H1 (cell line): ENCODE data around the gene CLIP4. TPM values are rescaled to one million over a fixed set of nuclear protein-coding genes. Genes with fewer than 3 reads are reported as not detected.

Experiments
- CTCF ChIA-PET: fragments of 300-600 bp; sonication (Branson Sonifier 250); formaldehyde crosslinking; loops from one replicate; lab custom pipeline; 2021; ENCODE audit not compliant: partially characterized antibody; lab: Charles Lee
- POLR2A ChIA-PET: fragments of 300-600 bp; sonication (Branson Sonifier 250); formaldehyde crosslinking; loops from one replicate; lab custom pipeline; 2021; ENCODE audit warnings: inconsistent platforms; ENCODE audit not compliant: partially characterized antibody; lab: Charles Lee
- DNase-seq, 2 experiments: peaks; one replicate each; pipeline versions ENCODE4 v3.0.0 to v3.0.0-alpha.2; 2010 to 2022; ENCODE audit warnings: low spot score in 2 of 2, low read depth in 1 of 2, mixed read lengths in 1 of 2
- FAIRE-seq: peaks from 2 replicates; lab custom pipeline; 2011; peaks lifted over from hg19 to GRCh38; lab: Jason Lieb, UNC
- H2AFZ ChIP-seq: 2 replicates; pipeline ENCODE4 v1.8.1; 2012; ENCODE audit warnings: low read length, inconsistent platforms
- H2AK5ac ChIP-seq: 2 replicates; pipeline ENCODE4 v1.6.1; 2013; ENCODE audit warnings: low read depth, low read length
- H2BK120ac ChIP-seq: replicated peaks from 2 replicates; pipeline ENCODE3; 2013; ENCODE audit warnings: low read depth, low read length, inconsistent platforms
- H2BK12ac ChIP-seq: 2 replicates; pipeline ENCODE4 v1.6.1; 2013; ENCODE audit warnings: low read depth, low read length
- H2BK15ac ChIP-seq: 2 replicates; pipeline ENCODE4 v1.6.1; 2013; ENCODE audit warnings: low read length
- H2BK20ac ChIP-seq: 2 replicates; pipeline ENCODE4 v1.6.1; 2013; ENCODE audit warnings: low read length
- H2BK5ac ChIP-seq: 2 replicates; pipeline ENCODE4 v1.6.1; 2013; ENCODE audit warnings: low read depth, low read length
- H3K14ac ChIP-seq: 2 replicates; pipeline ENCODE4 v1.6.1; 2013; ENCODE audit warnings: inconsistent platforms; ENCODE audit not compliant: insufficient read length
- H3K18ac ChIP-seq: 2 replicates; pipeline ENCODE4 v1.6.1; 2013; ENCODE audit warnings: low read length; ENCODE audit errors: extremely low read depth
- H3K23ac ChIP-seq: 2 replicates; pipeline ENCODE4 v1.6.1; 2013; ENCODE audit warnings: inconsistent platforms; ENCODE audit not compliant: insufficient read length
- H3K23me2 ChIP-seq: 2 replicates; pipeline ENCODE4 v1.6.1; 2013; ENCODE audit warnings: low read depth, low read length
- H3K27ac ChIP-seq: 2 replicates; pipeline ENCODE4 v1.6.1; 2011; ENCODE audit warnings: low read depth, low read length, inconsistent platforms
- H3K27me3 ChIP-seq, 4 experiments: replicated peaks in 1 of 4; 1 replicate in 1 of 4; 2 replicates in 3 of 4; pipeline versions ENCODE4 v1.6.1 to v1.8.1; 2011 to 2013; ENCODE audit warnings: low read length in 3 of 4, mild to moderate bottlenecking in 3 of 4, inconsistent platforms in 2 of 4, mixed read lengths in 2 of 4, moderate library complexity in 1 of 4; ENCODE audit not compliant: control insufficient read depth in 3 of 4, insufficient read depth in 3 of 4; ENCODE audit errors: extremely low read depth in 1 of 4
- H3K36me3 ChIP-seq, 4 experiments: 2 replicates each; pipeline versions ENCODE4 v1.6.1 to v1.8.1; 2011 to 2013; ENCODE audit warnings: mild to moderate bottlenecking in 4 of 4, low read length in 3 of 4, moderate library complexity in 2 of 4, control low read depth in 1 of 4, inconsistent platforms in 1 of 4; ENCODE audit not compliant: insufficient read depth in 4 of 4, control insufficient read depth in 2 of 4
- H3K4ac ChIP-seq: replicated peaks from 2 replicates; pipeline ENCODE3; 2013; ENCODE audit warnings: low read length, low read depth, mixed read lengths, inconsistent platforms; ENCODE audit not compliant: insufficient read length
- H3K4me1 ChIP-seq, 4 experiments: replicated peaks in 1 of 4; 1 replicate in 1 of 4; 2 replicates in 3 of 4; pipeline versions ENCODE4 v1.6.1 to v1.8.1; 2011 to 2013; ENCODE audit warnings: low read length in 3 of 4, inconsistent platforms in 2 of 4, mixed read lengths in 1 of 4; ENCODE audit not compliant: insufficient read depth in 4 of 4, control insufficient read depth in 3 of 4
- H3K4me2 ChIP-seq, 2 experiments: 2 replicates each; pipeline versions ENCODE4 v1.6.1 to v1.8.1; 2011 to 2013; ENCODE audit warnings: low read depth in 2 of 2, low read length in 2 of 2, control low read depth in 1 of 2, inconsistent platforms in 1 of 2, mild to moderate bottlenecking in 1 of 2; ENCODE audit not compliant: insufficient read depth in 1 of 2
- H3K4me3 ChIP-seq, 4 experiments: fragments of 200-600, 300-600 bp in 1 of 4; sonication (generic), shearing (Covaris generic), sonication (Bioruptor Twin) in 1 of 4; 2 replicates each; pipeline versions ENCODE4 v1.5.1 to v1.8.1; 2011 to 2016; ENCODE audit warnings: low read length in 4 of 4, low read depth in 3 of 4, control low read depth in 2 of 4, inconsistent platforms in 2 of 4, mild to moderate bottlenecking in 2 of 4, mixed read lengths in 1 of 4, moderate library complexity in 1 of 4; ENCODE audit not compliant: insufficient read depth in 2 of 4; ENCODE audit errors: extremely low read depth in 1 of 4
- H3K56ac ChIP-seq: replicated peaks from 2 replicates; pipeline ENCODE3; 2013; ENCODE audit warnings: low read depth, mild to moderate bottlenecking, mixed read lengths, low read length, inconsistent platforms; ENCODE audit not compliant: insufficient read length
- H3K79me1 ChIP-seq: 2 replicates; pipeline ENCODE4 v1.6.1; 2013; ENCODE audit warnings: low read depth, low read length, control low read depth
- H3K79me2 ChIP-seq, 2 experiments: 2 replicates each; pipeline versions ENCODE4 v1.6.1 to v1.8.1; 2012 to 2013; ENCODE audit warnings: low read length in 2 of 2, mild to moderate bottlenecking in 2 of 2, inconsistent platforms in 1 of 2; ENCODE audit not compliant: insufficient read depth in 2 of 2, control insufficient read depth in 1 of 2
- H3K9ac ChIP-seq, 4 experiments: replicated peaks in 1 of 4; 1 replicate in 1 of 4; 2 replicates in 3 of 4; pipeline versions ENCODE4 v1.6.1 to v1.8.1; 2011 to 2013; ENCODE audit warnings: low read depth in 3 of 4, low read length in 3 of 4, control low read depth in 2 of 4, mild to moderate bottlenecking in 2 of 4, moderate library complexity in 2 of 4, inconsistent platforms in 1 of 4; ENCODE audit errors: extremely low read depth in 1 of 4
- H3K9me3 ChIP-seq, 2 experiments: 2 replicates each; pipeline versions ENCODE4 v1.6.1 to v1.8.1; 2012 to 2013; ENCODE audit warnings: mild to moderate bottlenecking in 2 of 2, moderate library complexity in 2 of 2, control low read depth in 1 of 2, inconsistent platforms in 1 of 2, low read depth in 1 of 2, low read length in 1 of 2, mixed read lengths in 1 of 2; ENCODE audit not compliant: insufficient read depth in 2 of 2
- H4K20me1 ChIP-seq, 2 experiments: replicated peaks in 1 of 2; 2 replicates each; pipeline versions ENCODE3 to v1.8.1; 2011 to 2013; ENCODE audit warnings: inconsistent platforms in 2 of 2, low read length in 2 of 2, mild to moderate bottlenecking in 1 of 2; ENCODE audit not compliant: insufficient read depth in 2 of 2, control insufficient read depth in 1 of 2
- H4K5ac ChIP-seq: 2 replicates; pipeline ENCODE4 v1.6.1; 2013; ENCODE audit warnings: low read length, low read depth, mixed read lengths, inconsistent platforms; ENCODE audit not compliant: insufficient read length
- H4K8ac ChIP-seq: 2 replicates; pipeline ENCODE4 v1.8.0; 2013; ENCODE audit warnings: mild to moderate bottlenecking, moderate library complexity, low read length, inconsistent platforms; ENCODE audit not compliant: insufficient read depth; ENCODE audit errors: extremely low read depth
- H4K91ac ChIP-seq: replicated peaks from 2 replicates; pipeline ENCODE3; 2013; ENCODE audit warnings: low read length, mixed read lengths, inconsistent platforms; ENCODE audit not compliant: insufficient read length
- ASH2L ChIP-seq: fragments of 200-600, 300-600 bp; sonication (generic); IDR thresholded peaks from one replicate; pipeline ENCODE4 v1.7.1; 2017; ENCODE audit warnings: low read length
- BRCA1 ChIP-seq: IDR thresholded peaks from 2 replicates; pipeline ENCODE4 v1.6.1; 2012; ENCODE audit warnings: low read depth, low read length, improper control_type of control experiment
- CBX8 ChIP-seq: fragments of 300-800, 300-1000 bp; sonication (generic); IDR thresholded peaks from 2 replicates; pipeline ENCODE4 v1.7.1; 2016; ENCODE audit warnings: low read depth, low read length, borderline replicate concordance
- CHD1 ChIP-seq: IDR thresholded peaks from 2 replicates; pipeline ENCODE4 v1.6.1; 2012; ENCODE audit warnings: low read depth, low read length, improper control_type of control experiment
- GTF2F1 ChIP-seq: IDR thresholded peaks from 2 replicates; pipeline ENCODE4 v1.6.1; 2012; ENCODE audit warnings: low read depth, low read length, improper control_type of control experiment, borderline replicate concordance
- HDAC2 ChIP-seq, 2 experiments: fragments of 300-600 bp in 1 of 2; sonication (generic) in 1 of 2; IDR thresholded peaks; 2 replicates each; pipeline ENCODE4 v1.6.1; 2011 to 2012; ENCODE audit warnings: low read depth in 2 of 2, low read length in 2 of 2, mild to moderate bottlenecking in 2 of 2, moderate library complexity in 2 of 2, borderline replicate concordance in 1 of 2, inconsistent platforms in 1 of 2
- PHF8 ChIP-seq: fragments of 200-600 bp; sonication (generic); conservative IDR thresholded peaks from 2 replicates; pipeline ENCODE4 v1.7.1; 2012; ENCODE audit warnings: low read depth, mild to moderate bottlenecking, inconsistent platforms, low read length, moderate library complexity
- SAP30 ChIP-seq: fragments of 300-600 bp; sonication (generic); IDR thresholded peaks from 2 replicates; pipeline ENCODE4 v1.7.1; 2012; ENCODE audit warnings: low read length, moderate library complexity, mild to moderate bottlenecking, inconsistent platforms; ENCODE audit not compliant: insufficient read depth, insufficient replicate concordance
- SP4 ChIP-seq: IDR thresholded peaks from 2 replicates; pipeline ENCODE4 v1.6.1; 2012; ENCODE audit warnings: low read length, inconsistent platforms
- TAF7 ChIP-seq: optimal IDR thresholded peaks from 2 replicates; pipeline ENCODE3; 2011; ENCODE audit warnings: low read depth, mild to moderate bottlenecking, inconsistent platforms, low read length, moderate library complexity, borderline replicate concordance
- WGBS, 2 experiments: shearing (Covaris generic) in 1 of 2; methylation state at CpG; one replicate each; pipeline versions ENCODE4 v1.1.6 to v1.1.7; 2013 to 2015; ENCODE audit warnings: low lambda C conversion rate in 2 of 2, mixed read lengths in 2 of 2, inconsistent platforms in 1 of 2, low coverage in 1 of 2, missing lambda C conversion rate in 1 of 2; ENCODE audit not compliant: insufficient replicate concordance in 2 of 2, insufficient coverage in 1 of 2, insufficient read length in 1 of 2; ENCODE audit errors: extremely low coverage in 1 of 2, missing lambda C conversion rate in 1 of 2; 5-methylcytosine and 5-hydroxymethylcytosine counted together
- polyA plus RNA-seq, 7 experiments: library from polyadenylated mRNA; depleted of rRNA in 3 of 7; stranded (reverse) in 5 of 7; unstranded in 2 of 7; fragments of >200 nt in 5 of 7; fragments of 200-250 nt in 2 of 7; gene quantifications; 1 replicate in 5 of 7; 2 replicates in 1 of 7; 4 replicates in 1 of 7; pipeline versions ENCODE4 v1.2.1 to v1.2.3, GENCODE V29; 2011 to 2013; ENCODE audit warnings: missing spikeins in 2 of 7, mixed read lengths in 2 of 7
- total RNA-seq: library from RNA; stranded (reverse); fragmentation: NEBNext Ultra II Directional; extraction: Animal tissue kit (Norgen Biotek cat#: 25700); gene quantifications from 2 replicates; pipeline ENCODE4 v1.2.1, GENCODE V29; 2021
- TF ChIP-seq, protein P1 (sequence below): IDR thresholded peaks from 2 replicates; pipeline ENCODE4 v1.6.1; 2012; ENCODE audit warnings: low read length, inconsistent platforms

The CLIP4 gene
- total and polyA plus RNA-seq, 2 of the 8 experiments (the other 6 are each of a cell fraction or from before 2014, with no cell fraction given), result 0.08 to 0.09 TPM

DNA sequence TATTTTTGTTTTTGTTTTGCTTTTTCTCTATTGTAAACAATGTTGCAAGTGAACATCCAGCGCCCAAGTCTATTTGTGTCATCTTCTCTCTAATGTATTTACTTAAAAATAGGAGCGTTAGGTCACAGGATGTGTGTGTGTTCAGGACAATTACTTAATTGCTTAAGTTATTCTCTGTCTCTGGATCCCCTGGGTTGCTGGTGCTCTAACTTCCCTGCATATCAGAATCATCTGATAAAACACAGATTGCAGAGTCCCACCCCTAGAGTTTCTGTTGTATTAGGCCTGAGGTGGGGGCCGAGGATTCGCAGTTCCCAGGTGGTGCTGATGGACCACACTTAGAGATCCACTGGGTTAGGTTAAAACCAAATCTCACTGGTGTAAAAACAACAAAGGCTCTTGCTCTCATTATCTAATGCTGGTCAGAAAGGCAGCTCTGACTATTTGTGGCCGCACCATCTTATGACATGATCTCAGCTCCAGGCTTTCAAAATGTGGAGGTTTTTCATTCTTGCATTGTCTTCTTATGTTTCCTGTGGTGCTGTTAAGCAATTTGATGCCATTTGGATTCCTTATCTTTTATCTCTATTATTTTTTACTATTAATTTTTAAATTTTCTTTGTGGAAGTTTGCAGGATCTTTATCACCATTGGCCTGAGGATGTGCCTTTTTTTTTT is 87.7 kb downstream of the CLIP4 start:
- no peaks in the 10 kb centered on the region for H4K20me1 ChIP-seq
- no peak overlapping the region for H3K18ac ChIP-seq
- H3K4me2 ChIP-seq, result no peak overlapping the region
- POLR2A ChIA-PET, result interaction anchor here (1.1 kb wide), 1 partner anchor 10 kb away, joined by 3 read pairs; no protein-coding TSS in a partner anchor
- H4K91ac ChIP-seq, result no peak overlapping the region
- CTCF ChIA-PET, result interaction anchor here (1.9 to 2.5 kb wide), 2 partner anchors 10 to 244 kb away, joined by 6 to 10 read pairs; no protein-coding TSS in a partner anchor
- H2BK20ac ChIP-seq, result no peak overlapping the region
- H3K79me1 ChIP-seq, result no peaks in the 10 kb centered on the region
- DNase-seq (no peak), FAIRE-seq (no peak)
- H3K27me3 ChIP-seq, result no peaks in the 10 kb centered on the region
- H2AFZ ChIP-seq, result no peak overlapping the region
- no peaks in the 10 kb centered on the region; a peak in 1 of 7 replicates for H3K4me1 ChIP-seq
- no peaks in the 10 kb centered on the region for H3K79me2 ChIP-seq
- H3K9me3 ChIP-seq, result no peaks in the 10 kb centered on the region
- H2BK15ac ChIP-seq, result no peak overlapping the region
- no peak overlapping the region for H3K56ac ChIP-seq
- no peak overlapping the region for H4K5ac ChIP-seq
- H3K23ac ChIP-seq, result no peak overlapping the region
- H2AK5ac ChIP-seq, result no peak overlapping the region
- no peak overlapping the region for H2BK120ac ChIP-seq
- 84% methylated on average over 5 of the region's 5 CpGs; no CpG with 5 or more reads in 1 of the 2 experiments for WGBS, 2 experiments
- H3K27ac ChIP-seq, result no peak overlapping the region
- no peak overlapping the region for H3K4ac ChIP-seq
- no peaks in the 10 kb centered on the region for H3K23me2 ChIP-seq
- no peak overlapping the region for H3K4me3 ChIP-seq
- H2BK12ac ChIP-seq, result no peak overlapping the region
- no peak overlapping the region for H3K9ac ChIP-seq
- H3K14ac ChIP-seq, result no peak overlapping the region
- H4K8ac ChIP-seq, result no peak overlapping the region
- H3K36me3 ChIP-seq, result no peaks in the 10 kb centered on the region
- H2BK5ac ChIP-seq, result no peak overlapping the region
- TF ChIP-seq TAF7 (no peak), CHD1 (no peak), HDAC2 (IDR thresholded peaks at IDR 0.05; ENCODE audit: borderline replicate concordance in 1 of 2, low read depth in 2 of 2, low read length in 2 of 2) (no peak), SP4 (no peak), SAP30 (no peak), CBX8 (no peak), ASH2L (no peak), PHF8 (no peak), BRCA1 (no peak), GTF2F1 (no peak)
- TF ChIP-seq, protein P1, sequence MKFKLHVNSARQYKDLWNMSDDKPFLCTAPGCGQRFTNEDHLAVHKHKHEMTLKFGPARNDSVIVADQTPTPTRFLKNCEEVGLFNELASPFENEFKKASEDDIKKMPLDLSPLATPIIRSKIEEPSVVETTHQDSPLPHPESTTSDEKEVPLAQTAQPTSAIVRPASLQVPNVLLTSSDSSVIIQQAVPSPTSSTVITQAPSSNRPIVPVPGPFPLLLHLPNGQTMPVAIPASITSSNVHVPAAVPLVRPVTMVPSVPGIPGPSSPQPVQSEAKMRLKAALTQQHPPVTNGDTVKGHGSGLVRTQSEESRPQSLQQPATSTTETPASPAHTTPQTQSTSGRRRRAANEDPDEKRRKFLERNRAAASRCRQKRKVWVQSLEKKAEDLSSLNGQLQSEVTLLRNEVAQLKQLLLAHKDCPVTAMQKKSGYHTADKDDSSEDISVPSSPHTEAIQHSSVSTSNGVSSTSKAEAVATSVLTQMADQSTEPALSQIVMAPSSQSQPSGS, result no peak
